ENCODE measurements around the gene RTF2. TPM values are rescaled to one million over a fixed set of nuclear protein-coding genes. Genes with fewer than 3 reads are reported as not detected.
"Not testable (repeated sequence)": the region's sequence is repeated elsewhere in the genome, so short reads cannot be mapped to it uniquely, and the experiment has no call there.

The RTF2 gene
- total and polyA plus RNA-seq, 2 experiments from 2014 or later: 59.2 to 95.3 TPM

GRCh38 chr20:56518721-56519398 is 50.4 kb downstream of the RTF2 start:
- no peak overlapping the region for H3K27ac ChIP-seq
- WGBS (ENCODE audit: low lambda C conversion rate, missing lambda C conversion rate): 95% methylated on average over 10 of the region's 10 CpGs
- H3K9me2 ChIP-seq (replicated peaks; ENCODE audit: insufficient read depth): no peaks in the 10 kb centered on the region
- no peaks in the 10 kb centered on the region for H3K4me1 ChIP-seq (ENCODE audit: insufficient read depth)
- peaks cover 5% of the 10 kb centered on the region for H3K9me3 ChIP-seq (ENCODE audit: low read depth)
- H4K20me1 ChIP-seq (ENCODE audit: insufficient read depth, poor library complexity, severe bottlenecking): no peaks in the 10 kb centered on the region
- no peak overlapping the region for H2AFZ ChIP-seq
- no peaks in the 10 kb centered on the region for H3K27me3 ChIP-seq
- H3K4me2 ChIP-seq: no peak overlapping the region
- no peak overlapping the region for H3K4me3 ChIP-seq
- TF ChIP-seq EZH2 (IDR thresholded peaks at IDR 0.05; ENCODE audit: borderline replicate concordance): no peak
- TF ChIP-seq EZH2phosphoT487 (IDR thresholded peaks at IDR 0.05; ENCODE audit: low read depth, severe bottlenecking, unreplicated experiment): no peak
- no peak for TF ChIP-seq CTCF (IDR thresholded peaks at IDR 0.05; ENCODE audit: poor library complexity)
- H3K79me2 ChIP-seq: no peaks in the 10 kb centered on the region
- H3K36me3 ChIP-seq (replicated peaks; ENCODE audit: insufficient read depth, low read depth): no peaks in the 10 kb centered on the region
- no peak for DNase-seq (ENCODE audit: low spot score)

DNA sequence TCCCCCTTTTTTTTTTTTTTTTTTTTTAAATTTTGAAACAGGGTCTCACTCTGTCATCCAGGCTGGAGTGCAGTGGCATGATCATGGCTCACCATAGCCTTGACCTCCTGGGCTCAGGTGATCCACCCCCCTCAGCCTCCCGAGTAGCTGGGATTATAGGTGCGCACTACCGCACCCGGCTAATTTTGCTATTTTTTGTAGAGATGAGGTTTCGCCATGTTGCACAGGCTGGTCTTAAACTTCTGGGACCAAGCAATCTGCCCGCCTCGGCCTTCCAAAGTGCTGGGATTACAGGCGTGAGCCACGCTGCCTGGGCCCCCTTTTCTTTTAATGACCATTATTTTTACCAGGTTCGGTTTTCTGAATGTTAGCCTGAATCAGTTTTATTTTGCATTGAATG is 51.1 kb downstream of the RTF2 start:
- Histone ChIP-seq H3K9me3 (ENCODE audit: low read depth) (peaks cover 5% of the 10 kb centered on the region), H4K20me1 (ENCODE audit: insufficient read depth, poor library complexity, severe bottlenecking) (no peaks in the 10 kb centered on the region), H3K36me3 (replicated peaks; ENCODE audit: insufficient read depth, low read depth) (no peaks in the 10 kb centered on the region)

GRCh38 chr20:56520180-56520579 is 51.8 kb downstream of the RTF2 start:
- H4K20me1 ChIP-seq (ENCODE audit: insufficient read depth, poor library complexity, severe bottlenecking): no peaks in the 10 kb centered on the region
- H3K79me2 ChIP-seq: no peaks in the 10 kb centered on the region
- no peak overlapping the region for H3K4me3 ChIP-seq
- no peaks in the 10 kb centered on the region for H3K4me1 ChIP-seq (ENCODE audit: insufficient read depth)
- no peaks in the 10 kb centered on the region for H3K27me3 ChIP-seq
- WGBS (ENCODE audit: low lambda C conversion rate, missing lambda C conversion rate): 98% methylated on average over 10 of the region's 10 CpGs
- no peaks in the 10 kb centered on the region for H3K36me3 ChIP-seq (replicated peaks; ENCODE audit: insufficient read depth, low read depth)
- no peaks in the 10 kb centered on the region for H3K9me2 ChIP-seq (replicated peaks; ENCODE audit: insufficient read depth)
- H2AFZ ChIP-seq: no peak overlapping the region
- TF ChIP-seq EZH2 (IDR thresholded peaks at IDR 0.05; ENCODE audit: borderline replicate concordance): no peak
- no peak for TF ChIP-seq CTCF (IDR thresholded peaks at IDR 0.05; ENCODE audit: poor library complexity)
- TF ChIP-seq EZH2phosphoT487 (IDR thresholded peaks at IDR 0.05; ENCODE audit: low read depth, severe bottlenecking, unreplicated experiment): no peak
- H3K9me3 ChIP-seq (ENCODE audit: low read depth): peaks cover 5% of the 10 kb centered on the region
- no peak overlapping the region for H3K4me2 ChIP-seq
- no peak overlapping the region for H3K27ac ChIP-seq
- DNase-seq (ENCODE audit: low spot score): no peak

More for the DNA sequence above, 51.1 kb downstream of the RTF2 start:
- H3K27me3 ChIP-seq: no peaks in the 10 kb centered on the region
- no peak overlapping the region for H3K4me3 ChIP-seq
- H3K27ac ChIP-seq: no peak overlapping the region
- no peaks in the 10 kb centered on the region for H3K79me2 ChIP-seq
- DNase-seq (ENCODE audit: low spot score): no peak
- WGBS (ENCODE audit: low lambda C conversion rate, missing lambda C conversion rate): 97% methylated on average over 10 of the region's 10 CpGs
- no peaks in the 10 kb centered on the region for H3K9me2 ChIP-seq (replicated peaks; ENCODE audit: insufficient read depth)
- no peak overlapping the region for H3K4me2 ChIP-seq
- H3K4me1 ChIP-seq (ENCODE audit: insufficient read depth): no peaks in the 10 kb centered on the region
- TF ChIP-seq EZH2 (IDR thresholded peaks at IDR 0.05; ENCODE audit: borderline replicate concordance) (no peak), CTCF (IDR thresholded peaks at IDR 0.05; ENCODE audit: poor library complexity) (no peak), EZH2phosphoT487 (IDR thresholded peaks at IDR 0.05; ENCODE audit: low read depth, severe bottlenecking, unreplicated experiment) (no peak)
- no peak overlapping the region for H2AFZ ChIP-seq

DNA sequence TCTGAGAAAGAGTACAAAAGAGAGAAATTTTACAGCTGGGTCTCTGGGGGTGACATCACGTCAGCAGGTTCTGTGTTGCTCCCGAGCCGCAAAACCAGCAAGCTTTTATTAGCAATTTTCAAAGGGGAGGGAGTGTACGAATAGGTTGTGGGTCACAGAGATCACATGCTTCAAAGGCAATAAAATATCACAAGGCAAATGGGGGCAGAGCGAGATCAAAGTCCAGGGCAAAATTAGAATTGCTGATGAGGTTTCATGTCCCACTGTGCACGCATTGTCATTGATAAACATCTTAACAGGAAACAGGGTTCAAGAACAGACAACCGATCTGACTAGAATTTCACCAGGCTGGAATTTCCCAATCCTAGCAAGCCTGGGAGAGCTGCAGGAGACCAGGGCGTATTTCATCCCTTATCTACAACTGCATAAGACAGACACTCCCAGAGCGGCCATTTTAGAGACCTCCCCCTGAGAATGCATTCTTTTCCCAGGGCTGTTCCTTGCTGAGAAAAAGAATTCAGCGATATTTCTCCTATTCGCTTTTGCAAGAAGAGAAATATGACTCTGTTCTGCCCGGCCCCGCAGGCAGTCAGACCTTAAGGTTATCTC is 52.4 kb downstream of the RTF2 start:
- not testable (repeated sequence) for H2AFZ ChIP-seq; DNase-seq (ENCODE audit: low spot score); H3K4me1 ChIP-seq (ENCODE audit: insufficient read depth); H3K36me3 ChIP-seq (replicated peaks; ENCODE audit: insufficient read depth, low read depth); H3K4me3 ChIP-seq; H3K27ac ChIP-seq; H3K9me3 ChIP-seq (ENCODE audit: low read depth); H3K4me2 ChIP-seq; H3K79me2 ChIP-seq; H3K9me2 ChIP-seq (replicated peaks; ENCODE audit: insufficient read depth); H4K20me1 ChIP-seq (ENCODE audit: insufficient read depth, poor library complexity, severe bottlenecking); H3K27me3 ChIP-seq
- 95% methylated on average over 13 of the region's 13 CpGs for WGBS (ENCODE audit: low lambda C conversion rate, missing lambda C conversion rate)

All from hepatocyte (in vitro differentiated cells).